ENCODE results near the gene NREP.

- TF ChIP-seq EZH2 (IDR thresholded peaks at IDR 0.05; ENCODE audit: low read depth, unreplicated experiment) = no peak
- TF ChIP-seq, protein P1, sequence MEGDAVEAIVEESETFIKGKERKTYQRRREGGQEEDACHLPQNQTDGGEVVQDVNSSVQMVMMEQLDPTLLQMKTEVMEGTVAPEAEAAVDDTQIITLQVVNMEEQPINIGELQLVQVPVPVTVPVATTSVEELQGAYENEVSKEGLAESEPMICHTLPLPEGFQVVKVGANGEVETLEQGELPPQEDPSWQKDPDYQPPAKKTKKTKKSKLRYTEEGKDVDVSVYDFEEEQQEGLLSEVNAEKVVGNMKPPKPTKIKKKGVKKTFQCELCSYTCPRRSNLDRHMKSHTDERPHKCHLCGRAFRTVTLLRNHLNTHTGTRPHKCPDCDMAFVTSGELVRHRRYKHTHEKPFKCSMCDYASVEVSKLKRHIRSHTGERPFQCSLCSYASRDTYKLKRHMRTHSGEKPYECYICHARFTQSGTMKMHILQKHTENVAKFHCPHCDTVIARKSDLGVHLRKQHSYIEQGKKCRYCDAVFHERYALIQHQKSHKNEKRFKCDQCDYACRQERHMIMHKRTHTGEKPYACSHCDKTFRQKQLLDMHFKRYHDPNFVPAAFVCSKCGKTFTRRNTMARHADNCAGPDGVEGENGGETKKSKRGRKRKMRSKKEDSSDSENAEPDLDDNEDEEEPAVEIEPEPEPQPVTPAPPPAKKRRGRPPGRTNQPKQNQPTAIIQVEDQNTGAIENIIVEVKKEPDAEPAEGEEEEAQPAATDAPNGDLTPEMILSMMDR (conservative IDR thresholded peaks at IDR 0.05; ENCODE audit: low read depth in 2 of 2) = no peak
- TF ChIP-seq EZH2phosphoT487 (IDR thresholded peaks at IDR 0.05; ENCODE audit: unreplicated experiment) = no peak
- no peak for TF ChIP-seq POLR2AphosphoS5 (IDR thresholded peaks at IDR 0.05; ENCODE audit: low read depth)
- no peak for TF ChIP-seq JUNB (IDR thresholded peaks at IDR 0.05; ENCODE audit: unreplicated experiment)
- no peak for TF ChIP-seq ZNF114 (CRISPR knock-in tag; IDR thresholded peaks at IDR 0.05)
- TF ChIP-seq, protein P2, sequence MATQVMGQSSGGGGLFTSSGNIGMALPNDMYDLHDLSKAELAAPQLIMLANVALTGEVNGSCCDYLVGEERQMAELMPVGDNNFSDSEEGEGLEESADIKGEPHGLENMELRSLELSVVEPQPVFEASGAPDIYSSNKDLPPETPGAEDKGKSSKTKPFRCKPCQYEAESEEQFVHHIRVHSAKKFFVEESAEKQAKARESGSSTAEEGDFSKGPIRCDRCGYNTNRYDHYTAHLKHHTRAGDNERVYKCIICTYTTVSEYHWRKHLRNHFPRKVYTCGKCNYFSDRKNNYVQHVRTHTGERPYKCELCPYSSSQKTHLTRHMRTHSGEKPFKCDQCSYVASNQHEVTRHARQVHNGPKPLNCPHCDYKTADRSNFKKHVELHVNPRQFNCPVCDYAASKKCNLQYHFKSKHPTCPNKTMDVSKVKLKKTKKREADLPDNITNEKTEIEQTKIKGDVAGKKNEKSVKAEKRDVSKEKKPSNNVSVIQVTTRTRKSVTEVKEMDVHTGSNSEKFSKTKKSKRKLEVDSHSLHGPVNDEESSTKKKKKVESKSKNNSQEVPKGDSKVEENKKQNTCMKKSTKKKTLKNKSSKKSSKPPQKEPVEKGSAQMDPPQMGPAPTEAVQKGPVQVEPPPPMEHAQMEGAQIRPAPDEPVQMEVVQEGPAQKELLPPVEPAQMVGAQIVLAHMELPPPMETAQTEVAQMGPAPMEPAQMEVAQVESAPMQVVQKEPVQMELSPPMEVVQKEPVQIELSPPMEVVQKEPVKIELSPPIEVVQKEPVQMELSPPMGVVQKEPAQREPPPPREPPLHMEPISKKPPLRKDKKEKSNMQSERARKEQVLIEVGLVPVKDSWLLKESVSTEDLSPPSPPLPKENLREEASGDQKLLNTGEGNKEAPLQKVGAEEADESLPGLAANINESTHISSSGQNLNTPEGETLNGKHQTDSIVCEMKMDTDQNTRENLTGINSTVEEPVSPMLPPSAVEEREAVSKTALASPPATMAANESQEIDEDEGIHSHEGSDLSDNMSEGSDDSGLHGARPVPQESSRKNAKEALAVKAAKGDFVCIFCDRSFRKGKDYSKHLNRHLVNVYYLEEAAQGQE (IDR thresholded peaks at IDR 0.05; ENCODE audit: unreplicated experiment) = no peak
- TF ChIP-seq CREB1 (CRISPR knock-in tag; IDR thresholded peaks at IDR 0.05; ENCODE audit: low read depth) = no peak
- TF ChIP-seq, protein P3, sequence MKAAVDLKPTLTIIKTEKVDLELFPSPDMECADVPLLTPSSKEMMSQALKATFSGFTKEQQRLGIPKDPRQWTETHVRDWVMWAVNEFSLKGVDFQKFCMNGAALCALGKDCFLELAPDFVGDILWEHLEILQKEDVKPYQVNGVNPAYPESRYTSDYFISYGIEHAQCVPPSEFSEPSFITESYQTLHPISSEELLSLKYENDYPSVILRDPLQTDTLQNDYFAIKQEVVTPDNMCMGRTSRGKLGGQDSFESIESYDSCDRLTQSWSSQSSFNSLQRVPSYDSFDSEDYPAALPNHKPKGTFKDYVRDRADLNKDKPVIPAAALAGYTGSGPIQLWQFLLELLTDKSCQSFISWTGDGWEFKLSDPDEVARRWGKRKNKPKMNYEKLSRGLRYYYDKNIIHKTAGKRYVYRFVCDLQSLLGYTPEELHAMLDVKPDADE (IDR thresholded peaks at IDR 0.05) = no peak
Observed at GRCh38 chr5:111746791-111747190, 10.2 kb downstream of the NREP start.

All from GM23338 (cell line).